Measurements from ENCODE around the gene HNRNPD. TPM values are rescaled to one million over a fixed set of nuclear protein-coding genes. Genes with fewer than 3 reads are reported as not detected.
"Not testable (repeated sequence)": the region's sequence is repeated elsewhere in the genome, so short reads cannot be mapped to it uniquely, and the experiment has no call there.

Gene HNRNPD
- total RNA-seq, 4 donors from 2014 or later, result 53.9 to 85.6 (median 69.0) TPM

- H3K27ac ChIP-seq (replicated peaks in 1 of 4), result peak overlapping the region; percentile 99 to 100 (median 100)
- H3K36me3 ChIP-seq, result peaks cover 0 to 21% (median 11%) of the 10 kb centered on the region in 4 donors
- no peaks in the 10 kb centered on the region for H3K27me3 ChIP-seq
- TF ChIP-seq POLR2A (IDR thresholded peaks at IDR 0.05; ENCODE audit: low read depth), result no peak
- TF ChIP-seq POLR2AphosphoS5 (IDR thresholded peaks at IDR 0.05), result no peak
- H3K9me3 ChIP-seq, result no peaks in the 10 kb centered on the region
- peak overlapping the region; percentile 84 to 96 (median 94) for H3K4me3 ChIP-seq
- no peak for DNase-seq (ENCODE audit: extremely low spot score)
- WGBS, result 0% methylated on average over 8 of the region's 8 CpGs
- H3K4me1 ChIP-seq, result peaks cover 48 to 77% (median 75%) of the 10 kb centered on the region in 4 donors
- intact Hi-C loops (cut with DNase I), result loop anchor here (5.0 kb wide), 3 partner anchors 89 to 641 kb away; partner anchors contain the start of gene LIN54
These were observed 2.3 kb downstream of the HNRNPD start for GRCh38 chr4:82371497-82371896.

- no peak for TF ChIP-seq EP300 (IDR thresholded peaks at IDR 0.05)
- no peak overlapping the region for H3K27ac ChIP-seq (replicated peaks in 1 of 4)
- H3K4me1 ChIP-seq, result peaks cover 77 to 100% (median 99%) of the 10 kb centered on the region in 4 donors
- WGBS, result 59% methylated on average over 5 of the region's 5 CpGs
- no peaks in the 10 kb centered on the region for H3K27me3 ChIP-seq
- intact Hi-C loops (cut with DNase I), result no loop called here
- H3K9me3 ChIP-seq, result no peaks in the 10 kb centered on the region
- H3K4me3 ChIP-seq, result no peak overlapping the region
- H3K36me3 ChIP-seq, result peaks cover 0 to 25% (median 12%) of the 10 kb centered on the region in 4 donors
- no peak for DNase-seq (ENCODE audit: extremely low spot score)
These were observed 6.2 kb downstream of the HNRNPD start for GRCh38 chr4:82367438-82368097.

GRCh38 chr4:82366431-82366830 is 7.4 kb downstream of the HNRNPD start:
- H3K4me1 ChIP-seq, result peaks cover 88 to 100% (median 100%) of the 10 kb centered on the region in 4 donors
- H3K27me3 ChIP-seq; DNase-seq (ENCODE audit: extremely low spot score); H3K9me3 ChIP-seq; H3K4me3 ChIP-seq; H3K27ac ChIP-seq (replicated peaks in 1 of 4); intact Hi-C loops (cut with DNase I): not testable (repeated sequence)
- WGBS, result 91% methylated on average over 11 of the region's 11 CpGs
- H3K36me3 ChIP-seq, result peaks cover 0 to 25% (median 12%) of the 10 kb centered on the region in 4 donors

GRCh38 chr4:82363896-82364487 is 9.8 kb downstream of the HNRNPD start:
- Histone ChIP-seq H3K4me1 (peaks cover 87 to 100% (median 100%) of the 10 kb centered on the region in 4 donors), H3K9me3 (no peaks in the 10 kb centered on the region), H3K4me3 (no peak overlapping the region), H3K36me3 (peaks cover 0 to 21% (median 9%) of the 10 kb centered on the region in 4 donors), H3K27me3 (no peaks in the 10 kb centered on the region), H3K27ac (replicated peaks in 1 of 4) (peak overlapping the region in 1 of 4 donors; percentile 10)
- intact Hi-C loops (cut with DNase I), result loop anchor here (5.0 kb wide), 3 partner anchors 77 to 957 kb away; partner anchors contain the start of gene RASGEF1B
- 78% methylated on average over 4 of the region's 4 CpGs for WGBS
- no peak for DNase-seq (ENCODE audit: extremely low spot score)
- TF ChIP-seq POLR2A (IDR thresholded peaks at IDR 0.05; ENCODE audit: low read depth) (no peak), POLR2AphosphoS5 (IDR thresholded peaks at IDR 0.05) (no peak), EP300 (IDR thresholded peaks at IDR 0.05) (no peak), CTCF (IDR thresholded peaks at IDR 0.05) (no peak)

GRCh38 chr4:82362565-82362964 is 11.2 kb downstream of the HNRNPD start:
- no peak overlapping the region for H3K4me3 ChIP-seq
- peaks cover 77 to 100% (median 100%) of the 10 kb centered on the region in 4 donors for H3K4me1 ChIP-seq
- H3K27ac ChIP-seq (replicated peaks in 1 of 4), result peak overlapping the region in 2 of 4 donors; percentile 29 to 73
- intact Hi-C loops (cut with DNase I), result loop anchor here (5.0 kb wide), 3 partner anchors 75 to 955 kb away; partner anchors contain the start of gene RASGEF1B
- H3K27me3 ChIP-seq, result no peaks in the 10 kb centered on the region
- 69% methylated on average over 9 of the region's 9 CpGs for WGBS
- no peak for TF ChIP-seq POLR2AphosphoS5 (IDR thresholded peaks at IDR 0.05)
- TF ChIP-seq POLR2A (IDR thresholded peaks at IDR 0.05; ENCODE audit: low read depth), result no peak
- TF ChIP-seq EP300 (IDR thresholded peaks at IDR 0.05), result no peak
- TF ChIP-seq CTCF (IDR thresholded peaks at IDR 0.05), result no peak
- DNase-seq (ENCODE audit: extremely low spot score), result no peak
- peaks cover 0 to 21% (median 7%) of the 10 kb centered on the region in 4 donors for H3K36me3 ChIP-seq
- no peaks in the 10 kb centered on the region for H3K9me3 ChIP-seq

Measured in esophagus muscularis mucosa (tissue), 4 donors.